GM12872 (cell line): ENCODE measurements around the gene FAM20A.

ENCODE experiments used
- TF ChIP-seq, protein P1 (sequence below): IDR thresholded peaks from 3 replicates; pipeline ENCODE4 v1.5.1; 2011; ENCODE audit warnings: low read depth, mild to moderate bottlenecking, low read length, moderate library complexity; ENCODE audit not compliant: insufficient read depth

Gene FAM20A

DNA sequence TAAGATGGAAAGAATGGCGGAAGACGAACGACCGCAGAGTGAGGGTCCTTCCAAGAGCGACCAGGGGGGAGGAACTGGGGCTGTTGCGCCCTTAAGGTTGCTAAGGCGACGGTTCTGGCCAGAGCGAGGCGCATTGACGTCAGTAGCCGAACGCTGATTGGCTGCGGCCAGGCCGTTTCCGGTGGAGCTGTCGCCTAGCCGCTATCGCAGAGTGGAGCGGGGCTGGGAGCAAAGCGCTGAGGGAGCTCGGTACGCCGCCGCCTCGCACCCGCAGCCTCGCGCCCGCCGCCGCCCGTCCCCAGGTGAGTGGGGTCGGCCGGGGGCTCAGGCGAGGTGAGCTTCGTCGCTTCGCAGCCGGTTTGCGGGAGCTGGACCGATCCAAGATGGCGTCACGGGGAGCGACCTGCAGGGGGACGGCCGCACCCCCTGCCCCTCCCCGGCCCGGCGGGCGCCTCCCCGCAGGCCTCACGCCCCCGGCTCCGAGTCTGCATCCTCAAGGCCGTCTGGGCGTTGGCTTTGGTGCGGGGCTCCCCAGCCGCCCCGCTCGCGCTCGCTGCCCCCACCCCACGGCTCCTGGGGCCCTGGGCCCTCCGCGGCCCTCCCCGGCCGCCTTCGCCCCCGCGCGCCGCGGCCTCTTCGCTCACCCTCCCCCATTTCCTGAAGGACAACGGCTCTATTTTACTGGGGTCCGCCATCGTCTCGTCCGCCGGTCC lies 88.8 kb downstream of the FAM20A start, which contains the start of gene PRKAR1A:
TSS of gene PRKAR1A (plus strand) at position 184 of the 713 bp plus-strand sequence. CDS start 2,970 bp downstream, outside the sequence.
- TF ChIP-seq, protein P1, sequence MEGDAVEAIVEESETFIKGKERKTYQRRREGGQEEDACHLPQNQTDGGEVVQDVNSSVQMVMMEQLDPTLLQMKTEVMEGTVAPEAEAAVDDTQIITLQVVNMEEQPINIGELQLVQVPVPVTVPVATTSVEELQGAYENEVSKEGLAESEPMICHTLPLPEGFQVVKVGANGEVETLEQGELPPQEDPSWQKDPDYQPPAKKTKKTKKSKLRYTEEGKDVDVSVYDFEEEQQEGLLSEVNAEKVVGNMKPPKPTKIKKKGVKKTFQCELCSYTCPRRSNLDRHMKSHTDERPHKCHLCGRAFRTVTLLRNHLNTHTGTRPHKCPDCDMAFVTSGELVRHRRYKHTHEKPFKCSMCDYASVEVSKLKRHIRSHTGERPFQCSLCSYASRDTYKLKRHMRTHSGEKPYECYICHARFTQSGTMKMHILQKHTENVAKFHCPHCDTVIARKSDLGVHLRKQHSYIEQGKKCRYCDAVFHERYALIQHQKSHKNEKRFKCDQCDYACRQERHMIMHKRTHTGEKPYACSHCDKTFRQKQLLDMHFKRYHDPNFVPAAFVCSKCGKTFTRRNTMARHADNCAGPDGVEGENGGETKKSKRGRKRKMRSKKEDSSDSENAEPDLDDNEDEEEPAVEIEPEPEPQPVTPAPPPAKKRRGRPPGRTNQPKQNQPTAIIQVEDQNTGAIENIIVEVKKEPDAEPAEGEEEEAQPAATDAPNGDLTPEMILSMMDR: no peak

DNA sequence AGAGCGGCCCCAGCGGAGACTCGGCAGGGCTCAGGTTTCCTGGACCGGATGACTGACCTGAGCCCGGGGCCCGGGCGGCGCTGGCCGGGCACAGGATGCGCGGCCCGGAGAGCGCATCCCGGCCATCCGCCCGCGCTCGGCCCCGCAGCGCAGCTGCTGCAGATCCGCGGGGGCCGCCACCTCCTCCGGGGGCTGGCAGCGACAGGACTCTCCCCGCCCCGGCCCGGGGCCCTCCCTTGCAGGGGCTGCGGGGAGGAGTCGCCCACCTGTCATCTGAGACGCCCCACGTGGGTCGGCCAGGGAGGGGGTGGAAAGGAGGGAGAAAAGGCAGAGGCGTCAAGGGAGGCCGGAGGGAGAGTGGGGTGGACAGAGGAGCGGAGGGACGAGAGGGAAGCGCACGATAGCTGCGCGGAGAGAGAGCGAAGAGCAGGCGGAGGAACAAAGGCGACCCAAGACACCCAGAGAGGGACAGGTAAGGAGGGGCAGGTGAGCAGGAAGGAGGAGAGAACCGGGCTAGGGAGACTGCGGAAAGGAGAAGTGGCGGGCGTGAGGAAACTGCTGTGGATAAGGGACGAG lies 89.4 kb downstream of the FAM20A start:
- TF ChIP-seq, protein P1: 0 out of 3 replicates have a peak, but pooled peaks have one; percentile 15

DNA sequence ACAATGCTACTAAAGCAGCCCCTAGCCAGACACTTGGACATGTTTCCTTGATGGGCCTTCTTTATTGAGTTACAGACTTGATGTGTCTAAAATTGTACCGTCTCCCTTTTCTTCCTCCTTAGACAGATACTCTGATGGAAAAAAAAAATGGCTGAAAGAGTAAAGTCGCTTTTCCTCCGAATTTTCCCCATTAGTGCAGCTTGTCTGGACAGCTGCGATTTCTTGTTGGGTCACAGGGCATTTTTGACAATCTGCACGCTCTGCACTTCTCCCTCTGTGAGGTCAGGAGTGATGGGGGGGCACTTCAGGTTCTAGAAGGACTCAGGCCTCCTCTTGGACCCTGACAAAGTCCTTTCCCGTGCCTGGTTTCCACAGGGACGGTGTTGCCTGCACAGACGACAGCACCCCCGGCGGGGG lies 89.9 kb downstream of the FAM20A start:
- TF ChIP-seq, protein P1: no peak

DNA sequence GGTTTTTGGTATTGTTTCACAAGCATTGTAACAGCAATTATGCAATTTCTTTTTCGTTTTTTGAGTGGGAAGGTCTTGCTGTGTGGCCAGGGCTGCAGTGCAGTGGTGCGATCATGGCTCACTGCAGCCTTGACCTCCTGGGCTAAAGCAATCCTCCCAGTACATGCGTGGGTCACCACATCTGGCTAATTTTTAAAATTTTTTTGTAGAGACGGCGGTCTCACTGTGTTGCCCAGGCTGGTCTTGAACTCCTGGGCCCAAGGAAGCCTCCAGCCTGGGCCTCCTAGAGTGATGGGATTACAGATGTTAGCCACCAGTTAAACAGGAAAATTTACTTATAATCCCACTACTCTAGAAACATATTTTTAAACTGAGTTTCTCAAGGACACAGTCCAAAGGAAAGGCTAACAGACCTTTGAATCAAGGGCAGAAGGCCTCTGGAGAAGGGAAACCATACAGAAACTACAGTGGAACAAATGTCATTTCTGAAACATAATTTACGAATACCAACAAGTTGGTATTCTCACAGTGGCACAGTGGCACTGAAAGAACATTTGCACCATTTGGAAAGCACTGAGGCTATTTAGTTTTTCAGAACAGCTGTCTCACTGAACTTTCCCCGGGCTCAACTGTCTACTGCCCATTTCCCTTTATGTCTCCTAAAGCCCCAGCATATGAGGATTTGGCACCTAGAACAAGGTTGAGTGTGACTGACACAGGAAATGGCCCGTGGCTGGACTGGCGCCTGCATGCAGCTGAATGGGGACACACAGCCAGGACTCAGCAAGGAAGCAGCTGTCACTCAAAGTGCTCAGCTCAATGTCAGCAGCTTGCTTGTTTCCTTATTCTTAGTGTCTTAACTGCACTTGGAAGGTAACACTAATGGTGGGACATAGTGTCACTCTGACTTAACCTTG lies 91.8 kb downstream of the FAM20A start:
- TF ChIP-seq, protein P1: no peak

DNA sequence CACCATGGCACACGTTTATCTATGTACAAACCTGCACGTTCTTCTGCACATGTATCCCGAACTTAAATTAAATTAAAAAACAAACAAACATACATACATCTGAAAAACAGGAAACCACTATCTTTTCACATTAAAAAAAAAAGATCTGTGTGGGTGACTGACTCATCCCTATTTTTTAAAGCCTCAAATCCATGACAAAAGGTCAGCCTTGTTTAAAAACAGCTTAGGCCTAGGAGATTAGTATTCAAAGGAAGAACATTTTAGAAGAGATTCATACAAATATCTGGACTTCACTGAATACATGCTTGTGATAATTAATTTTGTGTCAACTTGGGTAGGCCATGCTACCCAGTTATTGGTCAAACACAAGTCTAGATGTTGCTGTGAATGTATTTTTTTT lies 93.6 kb downstream of the FAM20A start:
- TF ChIP-seq, protein P1: no peak

DNA sequence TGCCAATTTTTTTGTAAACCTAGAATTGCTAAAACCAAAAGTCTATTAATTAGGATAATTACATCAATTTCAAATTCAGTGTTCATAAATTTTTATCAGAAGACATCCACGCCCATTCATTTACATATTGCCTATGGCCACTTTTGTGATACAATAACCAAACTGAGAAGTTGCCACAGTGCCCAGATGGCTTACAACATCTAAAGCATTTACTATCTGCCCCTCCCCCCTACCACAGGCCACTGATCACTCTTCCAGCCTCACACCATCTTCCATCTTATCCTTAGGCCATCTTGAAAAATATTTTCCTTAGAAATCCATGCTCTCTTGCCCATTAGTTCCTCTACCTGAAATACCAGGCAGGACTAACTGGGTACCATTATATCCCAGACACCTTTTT lies 95.2 kb downstream of the FAM20A start:
- TF ChIP-seq, protein P1: no peak

DNA sequence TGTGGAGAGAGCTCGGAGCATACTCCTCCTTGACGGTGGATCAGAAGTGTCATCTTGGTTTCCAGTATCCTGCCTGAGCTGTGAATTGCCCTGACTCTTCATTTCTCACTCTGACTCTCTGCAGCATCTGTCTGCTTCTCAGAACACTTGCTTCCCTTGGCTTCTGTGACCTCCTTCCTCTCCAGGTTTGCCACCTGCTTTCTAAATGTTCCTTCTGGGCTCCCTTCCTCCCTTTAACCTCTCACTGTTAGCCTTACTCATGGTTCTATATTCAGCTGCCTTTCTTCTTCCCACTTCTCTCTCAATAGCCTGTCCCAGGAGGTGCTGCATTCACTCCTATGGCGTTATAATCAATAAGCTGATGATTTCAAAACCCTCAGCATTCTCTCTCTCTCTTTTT lies 100.1 kb downstream of the FAM20A start:
- TF ChIP-seq, protein P1: no peak
